GM12874 (cell line): Measurements from ENCODE around the gene PCDH9.

Experiments
- CTCF ChIP-seq: IDR thresholded peaks from 2 replicates; pipeline ENCODE4 v1.5.1; 2011; ENCODE audit warnings: low read depth, mild to moderate bottlenecking, control low read depth, low read length, moderate library complexity; ENCODE audit not compliant: insufficient read depth

The PCDH9 gene

GRCh38 chr13:67117010-67117550 lies 113.1 kb downstream of the PCDH9 start:
- no peak for TF ChIP-seq CTCF

- TF ChIP-seq CTCF, result no peak
Observed at GRCh38 chr13:67107979-67108378, 122.2 kb downstream of the PCDH9 start.

GRCh38 chr13:67106502-67107057 lies 123.6 kb downstream of the PCDH9 start:
- no peak for TF ChIP-seq CTCF

GRCh38 chr13:67101730-67102467 lies 128.2 kb downstream of the PCDH9 start:
- TF ChIP-seq CTCF, result no peak

- TF ChIP-seq CTCF, result no peak
Observed at GRCh38 chr13:67100730-67101129, 129.4 kb downstream of the PCDH9 start.

GRCh38 chr13:67099494-67099893 lies 130.6 kb downstream of the PCDH9 start:
- no peak for TF ChIP-seq CTCF

- TF ChIP-seq CTCF, result no peak
Observed at GRCh38 chr13:67097892-67098452, 132.2 kb downstream of the PCDH9 start.
